HG03108 (cell line): Measurements from ENCODE around the gene KRTAP2-3.
"Not testable (repeated sequence)": the region's sequence is repeated elsewhere in the genome, so short reads cannot be mapped to it uniquely, and the experiment has no call there.

Experiments
- ATAC-seq: cut with Tn5 transposase; IDR thresholded peaks from one replicate; pipeline ENCODE4 v1.9.1; 2021; ENCODE audit warnings: moderate library complexity; ENCODE audit not compliant: unreplicated experiment

Gene KRTAP2-3

DNA sequence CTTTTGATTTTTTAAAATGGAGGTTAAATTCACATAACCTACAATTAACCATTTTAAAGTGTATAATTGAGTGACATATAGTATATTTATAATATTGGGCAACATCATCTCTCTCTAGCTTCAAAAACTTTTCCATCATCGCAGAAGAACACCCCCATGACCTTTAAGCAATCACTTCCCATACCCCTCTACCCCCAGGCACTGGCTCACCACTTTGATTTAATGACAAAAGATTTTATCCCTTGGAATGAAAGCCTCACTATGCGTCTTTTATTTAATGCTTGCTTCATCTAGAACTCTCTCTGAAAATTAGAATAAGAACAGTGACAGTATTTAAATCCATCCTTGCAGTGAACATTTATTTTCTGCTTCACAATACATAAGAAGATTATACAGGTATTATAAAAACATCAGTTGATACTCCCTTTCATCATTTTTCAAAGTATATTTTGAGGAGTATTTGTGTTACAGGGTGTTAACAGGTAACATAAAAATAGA lies 22.0 kb downstream of the KRTAP2-3 start:
- ATAC-seq, result no peak

DNA sequence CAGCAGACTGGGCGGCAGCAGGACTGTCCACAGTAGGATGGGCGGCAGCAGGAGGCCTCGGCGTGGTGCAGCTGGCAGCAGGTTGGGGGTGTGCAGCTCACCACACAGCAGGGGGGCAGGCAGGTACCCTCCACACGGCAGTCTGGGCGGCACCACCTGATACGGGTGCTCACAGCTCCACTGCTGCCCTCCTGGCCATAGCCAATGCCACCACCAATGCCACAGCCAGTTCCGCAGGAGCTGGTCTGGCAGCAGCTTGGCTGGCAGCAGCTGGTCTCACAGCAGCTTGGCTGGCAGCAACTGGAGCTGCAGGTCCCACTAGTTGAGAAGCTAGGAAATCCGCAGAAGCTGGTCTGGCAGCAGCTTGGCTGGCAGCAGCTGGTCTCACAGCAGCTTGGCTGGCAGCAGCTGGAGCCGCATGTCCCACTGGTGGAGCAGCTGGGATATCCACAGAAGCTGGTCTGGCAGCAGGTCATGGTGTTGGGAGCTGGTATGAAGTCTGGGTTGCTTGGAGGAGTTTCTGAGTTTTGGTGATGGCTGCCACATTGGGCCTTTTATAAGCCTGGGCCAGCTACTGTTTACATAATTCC lies 25.5 kb downstream of the KRTAP2-3 start, which contains the start of gene KRTAP1-3:
Gene KRTAP1-3, minus strand, starts transcription at position 529 of the 590 bp plus-strand sequence. Its CDS starts 53 bp downstream, at position 476.
- not testable (repeated sequence) for ATAC-seq

DNA sequence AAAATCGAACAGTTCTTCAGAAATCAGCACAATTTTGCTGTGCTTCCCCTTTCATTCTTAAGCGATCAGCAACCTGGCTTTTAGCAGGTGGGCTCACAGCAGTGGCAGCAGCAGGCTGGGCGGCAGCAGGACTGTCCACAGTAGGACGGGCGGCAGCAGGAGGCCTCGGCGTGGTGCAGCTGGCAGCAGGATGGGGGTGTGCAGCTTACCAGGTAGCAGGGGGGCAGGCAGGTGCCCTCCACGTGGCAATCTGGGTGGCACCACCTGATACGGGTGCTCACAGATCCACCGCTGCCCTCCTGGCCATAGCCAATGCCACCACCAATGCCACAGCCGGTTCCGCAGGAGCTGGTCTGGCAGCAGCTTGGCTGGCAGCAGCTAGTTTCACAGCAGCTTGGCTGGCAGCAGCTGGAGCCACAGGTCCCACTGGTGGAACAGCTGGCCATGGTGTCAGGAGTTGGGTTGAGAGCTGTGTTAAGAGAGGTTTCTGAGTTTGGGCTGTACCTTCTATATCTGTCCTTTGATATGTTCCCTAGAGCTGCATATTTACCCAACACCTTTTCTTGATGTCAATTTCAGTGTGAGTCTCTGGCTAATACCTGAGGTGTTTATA lies 30.2 kb downstream of the KRTAP2-3 start, which contains the start of gene KRTAP1-4:
Gene KRTAP1-4, minus strand, starts transcription at position 563 of the 613 bp plus-strand sequence. Its CDS starts 117 bp downstream, at position 446.
- no peak for ATAC-seq

DNA sequence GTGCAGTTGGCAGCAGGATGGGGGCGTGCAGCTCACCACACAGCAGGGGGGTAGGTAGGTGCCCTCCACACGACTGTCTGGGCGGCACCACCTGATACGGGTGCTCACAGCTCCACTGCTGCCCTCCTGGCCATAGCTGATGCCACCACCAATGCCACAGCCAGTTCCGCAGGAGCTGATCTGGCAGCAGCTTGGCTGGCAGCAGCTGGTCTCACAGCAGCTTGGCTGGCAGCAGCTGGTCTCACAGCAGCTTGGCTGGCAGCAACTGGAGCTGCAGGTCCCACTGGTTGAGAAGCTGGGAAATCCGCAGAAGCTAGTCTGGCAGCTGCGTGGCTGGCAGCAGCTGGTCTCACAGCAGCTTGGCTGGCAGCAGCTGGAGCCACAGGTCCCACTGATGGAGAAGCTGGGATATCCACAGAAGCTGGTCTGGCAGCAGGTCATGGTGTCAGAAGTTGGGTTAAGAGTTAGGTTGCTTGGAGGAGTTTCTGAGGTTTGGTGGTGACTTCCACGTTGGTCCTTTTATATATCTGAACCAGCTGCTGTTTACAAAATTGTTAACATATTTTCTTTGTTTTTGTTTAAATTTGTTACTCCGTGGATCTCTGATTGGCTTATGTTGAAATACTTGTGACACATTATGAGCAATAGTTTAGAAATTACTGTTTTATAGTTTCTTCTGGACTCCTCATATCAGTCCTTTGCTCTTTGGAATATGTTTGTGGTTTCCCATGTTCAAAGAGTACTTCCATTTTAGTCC lies 33.0 kb downstream of the KRTAP2-3 start, which contains the start of gene KRTAP1-5:
Gene KRTAP1-5, minus strand, starts transcription at position 494 of the 757 bp plus-strand sequence. Its CDS starts 53 bp downstream, at position 441.
- ATAC-seq, result no peak

DNA sequence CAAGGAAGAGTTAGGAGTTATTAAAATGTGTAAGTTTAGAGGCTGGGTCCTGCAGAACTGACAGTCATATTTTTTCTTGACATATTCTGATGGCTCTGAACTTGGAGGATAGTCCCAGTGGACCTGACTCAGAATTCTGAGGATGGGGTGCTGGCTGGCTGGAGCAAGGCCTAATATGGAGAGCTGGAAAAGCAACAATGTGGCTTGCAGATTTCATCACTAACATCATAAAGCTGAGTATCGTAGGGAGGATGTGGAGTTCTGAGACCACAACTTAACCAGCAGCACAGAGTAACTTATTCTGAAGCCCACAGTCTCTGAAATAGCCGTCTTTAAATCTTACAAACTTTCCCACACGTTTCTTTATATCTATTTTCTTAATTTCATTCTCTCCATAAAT lies 35.2 kb downstream of the KRTAP2-3 start:
- ATAC-seq, result no peak

DNA sequence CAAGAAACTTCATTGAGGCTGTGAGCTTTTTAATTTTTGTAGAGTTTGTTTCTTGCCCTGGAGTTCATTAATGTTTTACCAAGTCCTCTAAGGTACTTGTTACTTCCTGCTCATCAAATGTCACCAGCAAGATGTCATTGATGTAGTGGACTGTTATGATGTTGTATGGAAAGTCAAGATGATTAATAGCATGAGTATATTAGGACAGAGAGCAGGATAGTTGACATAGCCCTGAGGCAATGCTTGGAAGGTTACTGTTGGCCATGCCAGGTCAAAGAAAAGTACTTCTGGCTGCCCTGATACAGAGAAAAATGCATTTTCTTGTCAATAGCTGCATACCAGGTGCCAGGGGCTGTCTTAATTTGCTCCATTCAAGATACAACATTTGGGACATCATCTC lies 39.6 kb downstream of the KRTAP2-3 start:
- no peak for ATAC-seq

DNA sequence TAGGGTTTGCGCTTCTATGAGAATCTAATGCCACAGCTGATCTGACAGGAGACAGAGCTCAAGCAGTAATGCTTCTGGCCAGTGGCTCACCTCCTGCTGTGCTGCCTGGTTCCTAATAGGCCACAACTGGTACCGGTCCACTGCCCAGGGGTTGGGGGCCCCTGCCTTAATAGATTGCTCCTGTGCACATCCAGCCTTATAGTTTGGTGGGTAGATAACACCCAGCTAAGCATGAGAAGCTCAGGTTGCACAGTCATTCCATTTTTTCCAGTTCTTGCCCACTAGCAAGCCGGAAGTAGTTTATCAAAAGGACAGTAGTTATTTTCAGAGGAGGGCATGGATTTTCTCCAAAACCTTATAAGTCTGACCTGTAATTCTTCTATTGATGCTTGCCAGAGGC lies 40.5 kb downstream of the KRTAP2-3 start:
- no peak for ATAC-seq

DNA sequence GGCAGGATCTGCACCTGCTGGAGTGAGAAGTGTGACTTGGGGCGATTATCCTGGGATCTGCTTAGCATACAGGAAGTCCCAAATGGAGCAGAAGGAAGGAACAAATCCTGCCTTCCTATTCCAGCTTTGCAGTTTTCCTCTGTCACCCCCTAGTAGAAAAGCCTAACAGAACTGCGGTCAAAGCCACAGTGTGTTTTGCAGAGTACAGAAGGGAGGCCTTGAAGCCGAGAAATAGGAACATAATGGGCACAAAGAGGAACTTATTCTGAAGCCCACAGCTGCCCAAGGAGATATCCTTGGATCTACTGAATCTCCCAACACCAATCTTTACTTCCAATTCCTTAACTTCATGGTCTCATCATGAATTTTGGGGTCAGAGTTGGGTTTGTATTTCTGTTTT lies 41.4 kb downstream of the KRTAP2-3 start:
- no peak for ATAC-seq

DNA sequence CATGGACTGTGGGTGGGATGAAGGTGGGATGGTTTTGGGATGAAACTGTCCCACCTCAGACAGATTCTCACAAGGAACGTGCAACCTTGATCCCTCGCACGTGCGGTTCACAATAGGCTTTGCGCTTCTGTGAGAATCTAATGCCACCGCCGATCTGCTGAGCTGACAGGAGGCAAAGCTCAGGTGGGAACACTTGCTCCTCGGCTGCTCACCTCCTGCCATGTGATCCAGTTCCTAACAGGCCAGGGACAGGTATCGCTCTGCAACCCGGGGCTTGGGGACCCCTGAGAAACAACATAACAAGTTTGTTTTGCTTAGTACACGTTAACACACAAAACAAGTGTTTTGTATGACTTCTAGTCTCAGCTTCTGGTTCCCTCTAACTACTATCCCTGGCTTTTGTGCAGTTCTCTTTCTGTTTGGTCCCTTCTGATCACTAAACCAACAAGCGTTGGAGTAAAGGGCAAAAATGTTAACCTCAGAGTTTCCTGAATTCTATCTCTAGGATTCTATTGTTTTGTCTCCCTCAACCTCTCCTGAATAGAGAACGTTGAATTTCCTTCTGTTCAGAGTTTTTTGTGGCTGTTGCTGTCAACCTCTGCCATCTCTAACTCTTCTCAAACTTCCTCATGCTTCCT lies 43.2 kb downstream of the KRTAP2-3 start:
- ATAC-seq, result no peak

DNA sequence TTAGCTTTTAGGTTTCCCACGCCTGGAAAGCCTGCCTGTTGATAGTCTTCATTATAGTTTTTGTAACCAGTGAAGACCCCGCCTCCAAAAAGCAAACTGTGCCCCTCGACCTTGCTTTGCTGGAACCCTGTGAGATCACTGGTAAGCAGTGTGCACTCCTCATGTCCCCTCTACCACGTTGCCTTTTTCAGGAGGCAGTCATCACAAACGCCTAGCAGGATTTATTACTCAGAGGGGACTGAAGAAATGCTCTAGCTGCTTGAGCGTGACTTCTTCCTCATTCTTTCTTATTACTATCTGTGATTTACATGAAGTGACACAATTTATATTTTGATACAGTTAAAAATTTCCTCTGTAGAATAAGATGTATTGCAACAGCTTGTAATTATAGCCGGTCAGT lies 44.5 kb downstream of the KRTAP2-3 start:
- ATAC-seq, result no peak

DNA sequence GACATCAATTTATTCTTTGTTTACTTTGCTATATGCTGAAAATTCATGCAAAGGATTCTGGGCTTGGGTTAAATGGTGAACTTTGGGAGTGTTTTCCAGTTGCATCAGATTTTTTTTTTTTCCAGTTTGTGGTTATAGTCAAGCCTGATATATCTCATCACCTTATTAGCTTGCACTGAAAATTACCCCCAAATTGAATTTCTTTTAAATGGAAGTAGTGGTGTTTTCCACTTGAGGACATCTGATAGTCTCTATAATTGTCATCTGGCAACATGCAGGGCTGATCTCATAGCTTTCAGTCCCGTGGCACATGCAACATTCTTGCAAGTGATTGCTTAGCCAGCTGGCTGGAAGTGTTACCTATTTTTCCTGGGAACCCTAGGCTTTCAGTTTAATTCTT lies 46.3 kb downstream of the KRTAP2-3 start:
- ATAC-seq, result no peak

DNA sequence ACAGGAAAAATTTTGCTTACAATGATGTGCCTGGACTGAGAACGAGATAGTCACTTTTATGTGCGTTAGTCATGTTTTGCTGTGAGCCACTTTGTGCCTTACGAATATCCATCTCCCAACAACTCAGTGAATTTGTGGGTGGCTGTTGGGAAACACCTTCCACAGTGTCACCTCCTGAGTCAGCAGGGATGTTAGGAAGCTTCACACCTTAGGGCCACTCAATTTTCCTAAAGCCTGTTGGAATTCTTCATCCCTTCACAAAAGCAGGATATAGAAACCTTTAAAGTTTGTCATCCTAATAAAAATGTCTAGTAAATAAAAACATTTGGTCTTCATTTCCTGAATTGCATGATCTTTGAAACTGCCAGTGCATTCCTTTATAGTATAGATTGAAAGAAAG lies 46.7 kb downstream of the KRTAP2-3 start:
- no peak for ATAC-seq

DNA sequence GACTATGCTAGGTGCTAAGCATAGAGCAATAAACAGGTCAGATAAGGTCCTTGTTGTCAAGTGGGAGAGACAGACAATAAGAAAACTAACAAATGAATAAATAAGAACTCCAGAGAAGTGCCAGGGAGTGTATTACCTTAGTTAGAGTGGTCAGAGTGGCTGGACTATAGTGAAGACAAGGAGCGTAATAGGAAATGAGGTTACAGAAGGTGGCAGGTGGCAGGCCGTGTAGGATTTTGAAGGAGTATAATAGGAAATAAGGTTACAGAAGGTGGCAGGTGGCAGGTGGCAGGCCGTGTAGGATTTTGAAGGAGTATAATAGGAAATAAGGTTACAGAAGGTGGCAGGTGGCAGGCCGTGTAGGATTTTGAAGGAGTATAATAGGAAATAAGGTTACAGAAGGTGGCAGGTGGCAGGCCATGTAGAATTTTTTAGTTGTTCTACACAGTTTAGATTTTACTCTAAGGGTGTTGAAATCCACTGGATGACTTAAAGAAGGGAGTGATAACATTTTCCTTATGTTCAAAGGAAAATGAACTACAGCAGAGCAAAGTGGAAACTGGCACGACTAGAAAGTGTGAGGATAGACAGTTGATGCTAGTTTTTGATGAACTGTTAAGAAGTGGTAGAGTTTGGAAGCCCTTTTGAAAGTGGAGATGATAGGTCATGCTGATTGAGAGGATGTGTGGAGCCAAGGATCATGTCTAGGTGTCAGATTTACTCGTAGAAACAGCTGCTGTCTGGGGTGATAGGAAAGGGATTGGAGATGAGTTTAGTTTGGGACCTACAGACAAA lies 47.4 kb downstream of the KRTAP2-3 start:
- ATAC-seq, result no peak

DNA sequence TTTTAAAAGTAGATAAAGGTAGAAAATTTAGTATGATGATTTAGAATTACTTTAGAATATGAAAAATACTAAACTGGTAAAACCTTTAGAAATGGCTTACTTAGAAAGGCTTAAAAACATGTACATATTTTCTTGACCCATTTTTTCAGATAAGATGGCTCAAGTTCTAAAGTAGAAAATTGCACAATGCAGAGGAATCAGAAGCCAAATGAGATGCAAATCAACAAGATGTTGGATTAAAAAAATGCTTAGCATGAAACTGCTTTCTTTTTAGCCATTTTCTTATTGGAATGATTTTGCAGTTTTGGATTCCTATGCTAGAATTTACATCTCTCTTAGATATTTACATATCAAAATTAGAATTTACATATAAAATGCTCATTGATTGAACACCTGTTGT lies 49.5 kb downstream of the KRTAP2-3 start:
- no peak for ATAC-seq

DNA sequence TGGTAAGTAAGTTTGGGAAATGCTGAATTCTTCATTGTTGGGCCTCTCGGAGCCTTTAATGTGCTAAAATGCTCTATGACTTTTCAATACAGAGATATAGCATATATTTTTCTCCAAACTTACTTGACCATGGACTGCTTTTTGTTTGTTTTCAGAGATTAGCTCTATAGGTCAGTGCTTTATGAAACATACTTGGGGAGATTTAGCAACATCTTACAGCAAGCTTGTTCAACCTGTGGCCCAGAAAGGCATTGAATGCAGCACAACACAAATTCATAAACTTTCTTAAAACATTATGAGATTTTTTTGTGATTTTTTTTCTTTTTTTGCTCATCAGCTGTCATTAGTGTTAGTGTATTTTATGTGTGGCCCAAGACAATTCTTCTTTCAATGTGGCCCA lies 50.0 kb downstream of the KRTAP2-3 start:
- ATAC-seq, result no peak

DNA sequence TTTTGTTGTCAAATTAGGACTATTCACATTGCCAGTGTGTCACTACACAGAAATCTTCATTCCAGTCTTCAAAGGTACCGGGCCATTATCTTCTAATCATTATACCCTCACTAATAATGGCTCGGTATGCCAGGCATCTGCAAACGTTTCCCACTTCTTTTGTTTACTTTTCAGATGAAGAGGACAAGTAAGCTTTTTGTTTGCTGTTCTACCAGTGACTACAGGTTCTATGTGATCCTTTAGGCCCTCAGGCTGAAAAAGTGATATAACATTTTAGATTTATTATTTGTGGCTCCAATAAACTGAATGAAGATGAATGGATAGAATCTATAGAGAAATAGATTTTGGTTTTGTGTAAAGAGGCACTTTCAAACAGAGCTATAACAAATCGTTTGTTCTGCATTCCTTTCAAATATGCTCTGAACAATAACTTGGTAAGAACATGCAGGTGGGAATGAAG lies 50.6 kb downstream of the KRTAP2-3 start:
- ATAC-seq, result no peak
